Measurements from ENCODE around the gene LALBA. TPM values are rescaled to one million over a fixed set of nuclear protein-coding genes. Genes with fewer than 3 reads are reported as not detected.

LALBA gene
- total RNA-seq, 2 experiments from 2014 or later: not detected

DNA sequence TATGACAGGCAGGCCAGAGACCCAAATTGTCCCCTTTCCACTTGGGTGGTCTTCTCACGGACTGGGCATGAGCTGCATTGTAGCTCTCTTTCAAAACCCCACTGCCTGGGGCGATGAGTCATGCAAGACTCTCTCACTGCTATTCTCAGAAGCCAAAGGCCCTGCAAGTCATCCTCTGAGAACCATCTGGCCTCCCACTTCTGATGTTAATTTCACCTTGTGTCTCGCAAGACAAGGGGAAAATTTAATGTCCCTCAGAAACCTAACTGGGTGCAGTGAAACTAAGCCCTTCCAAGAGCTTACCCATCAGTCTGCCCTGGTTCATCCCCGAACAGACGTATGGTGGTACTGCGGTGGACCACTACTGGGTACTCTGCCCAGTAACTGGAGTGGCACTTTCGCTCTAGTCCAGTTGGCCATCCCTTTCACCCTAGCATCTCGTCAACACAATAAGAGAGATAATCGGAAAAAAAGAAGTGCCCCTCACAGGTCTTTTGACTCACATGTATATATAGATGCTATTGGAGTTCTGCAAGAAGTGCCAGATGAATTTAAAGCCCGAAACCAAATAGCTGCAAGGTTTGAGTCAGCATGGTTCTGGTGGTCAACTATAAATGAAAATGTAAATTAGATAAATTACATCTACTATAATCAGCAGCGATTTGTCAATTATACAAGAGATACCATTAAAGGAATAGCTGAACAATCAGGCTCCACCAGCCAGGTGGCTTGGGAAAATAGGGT, 31.3 kb upstream of the LALBA start:
- Histone ChIP-seq H3K36me3 (ENCODE audit: insufficient read depth, low read length) (no peaks in the 10 kb centered on the region), H3K27ac (ENCODE audit: low read depth, low read length, poor library complexity, severe bottlenecking) (no peak overlapping the region), H3K4me1 (ENCODE audit: insufficient read depth, low read length, poor library complexity, severe bottlenecking) (no peaks in the 10 kb centered on the region), H3K9me2 (ENCODE audit: insufficient read depth, low read length) (no peaks in the 10 kb centered on the region), H3K4me2 (ENCODE audit: low read length) (no peak overlapping the region), H3K9me3 (ENCODE audit: low read length) (no peaks in the 10 kb centered on the region), H3K4me3 (ENCODE audit: low read depth, low read length, poor library complexity, severe bottlenecking) (no peak overlapping the region), H3K79me2 (ENCODE audit: insufficient read depth, low read depth, low read length) (no peaks in the 10 kb centered on the region), H4K20me1 (ENCODE audit: insufficient read depth, low read length) (no peaks in the 10 kb centered on the region), H2AFZ (ENCODE audit: low read length) (no peak overlapping the region)
- intact Hi-C loops (cut with micrococcal nuclease; ENCODE audit: unreplicated experiment): no loop called here
- POLR2A ChIA-PET: no interaction called here
- DNase-seq (ENCODE audit: low spot score): no peak
- CTCF ChIA-PET (ENCODE audit: unreplicated experiment): no interaction called here
- TF ChIP-seq, protein P1, sequence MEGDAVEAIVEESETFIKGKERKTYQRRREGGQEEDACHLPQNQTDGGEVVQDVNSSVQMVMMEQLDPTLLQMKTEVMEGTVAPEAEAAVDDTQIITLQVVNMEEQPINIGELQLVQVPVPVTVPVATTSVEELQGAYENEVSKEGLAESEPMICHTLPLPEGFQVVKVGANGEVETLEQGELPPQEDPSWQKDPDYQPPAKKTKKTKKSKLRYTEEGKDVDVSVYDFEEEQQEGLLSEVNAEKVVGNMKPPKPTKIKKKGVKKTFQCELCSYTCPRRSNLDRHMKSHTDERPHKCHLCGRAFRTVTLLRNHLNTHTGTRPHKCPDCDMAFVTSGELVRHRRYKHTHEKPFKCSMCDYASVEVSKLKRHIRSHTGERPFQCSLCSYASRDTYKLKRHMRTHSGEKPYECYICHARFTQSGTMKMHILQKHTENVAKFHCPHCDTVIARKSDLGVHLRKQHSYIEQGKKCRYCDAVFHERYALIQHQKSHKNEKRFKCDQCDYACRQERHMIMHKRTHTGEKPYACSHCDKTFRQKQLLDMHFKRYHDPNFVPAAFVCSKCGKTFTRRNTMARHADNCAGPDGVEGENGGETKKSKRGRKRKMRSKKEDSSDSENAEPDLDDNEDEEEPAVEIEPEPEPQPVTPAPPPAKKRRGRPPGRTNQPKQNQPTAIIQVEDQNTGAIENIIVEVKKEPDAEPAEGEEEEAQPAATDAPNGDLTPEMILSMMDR (conservative IDR thresholded peaks at IDR 0.05; ENCODE audit: low read length): no peak
- TF ChIP-seq EZH2phosphoT487 (IDR thresholded peaks at IDR 0.05; ENCODE audit: borderline replicate concordance, low read depth, low read length): no peak
- BruUV-seq (replicated peaks): no TSS peak

DNA sequence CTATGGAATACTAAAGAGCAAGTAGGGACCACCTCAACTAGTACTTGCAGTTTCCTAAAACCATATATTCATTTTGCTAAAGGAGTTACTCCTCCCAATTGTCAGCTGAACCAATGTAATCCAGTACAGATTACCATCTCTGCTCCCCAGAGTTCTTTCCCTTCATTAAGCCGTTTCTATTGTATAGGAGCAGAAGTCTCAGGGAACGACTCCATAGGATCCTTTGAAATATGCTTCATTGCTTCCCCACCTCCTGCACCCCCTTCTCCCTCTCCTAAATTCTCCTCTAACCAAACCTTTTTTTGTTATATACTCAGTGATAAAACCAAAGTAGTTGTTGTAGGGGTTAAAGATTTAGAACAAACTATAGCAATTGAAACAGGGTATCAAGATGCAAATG, 30.7 kb upstream of the LALBA start:
- H3K36me3 ChIP-seq (ENCODE audit: insufficient read depth, low read length): no peaks in the 10 kb centered on the region
- CTCF ChIA-PET (ENCODE audit: unreplicated experiment): no interaction called here
- H3K4me2 ChIP-seq (ENCODE audit: low read length): no peak overlapping the region
- no peak overlapping the region for H3K4me3 ChIP-seq (ENCODE audit: low read depth, low read length, poor library complexity, severe bottlenecking)
- no TSS peak for BruUV-seq (replicated peaks)
- H2AFZ ChIP-seq (ENCODE audit: low read length): no peak overlapping the region
- no peaks in the 10 kb centered on the region for H3K9me3 ChIP-seq (ENCODE audit: low read length)
- no peak for TF ChIP-seq EZH2phosphoT487 (IDR thresholded peaks at IDR 0.05; ENCODE audit: borderline replicate concordance, low read depth, low read length)
- TF ChIP-seq, protein P1 (conservative IDR thresholded peaks at IDR 0.05; ENCODE audit: low read length): no peak
- H3K9me2 ChIP-seq (ENCODE audit: insufficient read depth, low read length): no peaks in the 10 kb centered on the region
- H3K4me1 ChIP-seq (ENCODE audit: insufficient read depth, low read length, poor library complexity, severe bottlenecking): no peaks in the 10 kb centered on the region
- H3K79me2 ChIP-seq (ENCODE audit: insufficient read depth, low read depth, low read length): no peaks in the 10 kb centered on the region
- no peak overlapping the region for H3K27ac ChIP-seq (ENCODE audit: low read depth, low read length, poor library complexity, severe bottlenecking)
- no peaks in the 10 kb centered on the region for H4K20me1 ChIP-seq (ENCODE audit: insufficient read depth, low read length)
- POLR2A ChIA-PET: no interaction called here
- DNase-seq (ENCODE audit: low spot score): no peak
- intact Hi-C loops (cut with micrococcal nuclease; ENCODE audit: unreplicated experiment): no loop called here

DNA sequence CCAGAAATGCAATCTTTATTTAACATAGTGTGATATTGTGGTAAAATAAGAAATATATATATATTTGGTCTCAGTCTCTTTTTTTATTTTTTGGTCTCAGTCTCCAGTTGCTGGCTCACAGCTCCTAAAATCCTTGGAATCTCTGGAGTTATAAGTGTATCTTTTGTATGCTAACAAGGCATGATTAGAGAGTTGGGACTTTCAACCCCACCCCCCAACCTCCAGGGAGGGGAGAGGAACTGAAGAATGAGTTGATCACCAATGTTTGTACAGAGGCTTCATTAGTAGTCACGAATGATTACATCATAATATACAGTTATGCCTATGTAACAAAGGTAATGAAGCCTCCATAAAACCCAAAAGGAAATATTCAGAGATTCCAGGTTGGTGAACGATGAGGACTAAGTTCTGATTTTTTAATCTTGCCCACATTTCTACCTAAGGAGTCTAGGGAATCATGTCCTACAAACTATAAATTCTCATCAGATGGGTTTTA, 22.8 kb upstream of the LALBA start:
- no TSS peak for BruUV-seq (replicated peaks)

More for the DNA sequence above, 22.8 kb upstream of the LALBA start:
- TF ChIP-seq, protein P1 (conservative IDR thresholded peaks at IDR 0.05; ENCODE audit: low read length): no peak
- no peak for TF ChIP-seq EZH2phosphoT487 (IDR thresholded peaks at IDR 0.05; ENCODE audit: borderline replicate concordance, low read depth, low read length)
- Histone ChIP-seq H3K36me3 (ENCODE audit: insufficient read depth, low read length) (no peaks in the 10 kb centered on the region), H4K20me1 (ENCODE audit: insufficient read depth, low read length) (no peaks in the 10 kb centered on the region), H3K9me2 (ENCODE audit: insufficient read depth, low read length) (no peaks in the 10 kb centered on the region), H3K4me1 (ENCODE audit: insufficient read depth, low read length, poor library complexity, severe bottlenecking) (no peaks in the 10 kb centered on the region), H3K9me3 (ENCODE audit: low read length) (no peaks in the 10 kb centered on the region), H3K4me2 (ENCODE audit: low read length) (no peak overlapping the region), H3K79me2 (ENCODE audit: insufficient read depth, low read depth, low read length) (no peaks in the 10 kb centered on the region), H2AFZ (ENCODE audit: low read length) (no peak overlapping the region), H3K27ac (ENCODE audit: low read depth, low read length, poor library complexity, severe bottlenecking) (no peak overlapping the region), H3K4me3 (ENCODE audit: low read depth, low read length, poor library complexity, severe bottlenecking) (no peak overlapping the region)
- intact Hi-C loops (cut with micrococcal nuclease; ENCODE audit: unreplicated experiment): no loop called here
- no peak for DNase-seq (ENCODE audit: low spot score)
- ChIA-PET POLR2A (interaction anchor here (0.6 kb wide), 1 partner anchor 90 kb away, joined by 3 read pairs; the partner anchor contains the start of gene KANSL2), CTCF (ENCODE audit: unreplicated experiment) (no interaction called here)

Measured in OCI-LY7 (cell line).